ENCODE measurements around the gene RUNX1. TPM values are rescaled to one million over a fixed set of nuclear protein-coding genes. Genes with fewer than 3 reads are reported as not detected.

Gene RUNX1
- total RNA-seq, 2 donors from 2014 or later = 21.3 to 23.0 TPM

GRCh38 chr21:34803782-34804370 lies 245.2 kb downstream of the RUNX1 start:
- intact Hi-C loops (cut with DNase I) = no loop called here
- Histone ChIP-seq H3K27ac (no peak overlapping the region), H3K9ac (ENCODE audit: low read depth in 2 of 2, low read length in 2 of 2) (no peak overlapping the region)

GRCh38 chr21:34802180-34802899 lies 246.8 kb downstream of the RUNX1 start:
- H3K4me3 ChIP-seq = no peak overlapping the region
- intact Hi-C loops (cut with DNase I) = no loop called here
- no peaks in the 10 kb centered on the region for H3K9me3 ChIP-seq
- DNase-seq = no peak
- no peak overlapping the region for H3K9ac ChIP-seq (ENCODE audit: low read depth in 2 of 2, low read length in 2 of 2)
- peak overlapping the region; percentile 24 for H3K27ac ChIP-seq
- no peaks in the 10 kb centered on the region for H3K36me3 ChIP-seq
- TF ChIP-seq CTCF (IDR thresholded peaks at IDR 0.05) = no peak
- H3K27me3 ChIP-seq = no peaks in the 10 kb centered on the region
- H3K4me1 ChIP-seq = peaks cover 2% of the 10 kb centered on the region

More at GRCh38 chr21:34803782-34804370, 245.2 kb downstream of the RUNX1 start:
- DNase-seq = no peak
- H3K27me3 ChIP-seq = no peaks in the 10 kb centered on the region
- no peak overlapping the region for H3K4me3 ChIP-seq
- H3K4me1 ChIP-seq = no peaks in the 10 kb centered on the region
- TF ChIP-seq CTCF (IDR thresholded peaks at IDR 0.05) = no peak
- no peaks in the 10 kb centered on the region for H3K36me3 ChIP-seq
- no peaks in the 10 kb centered on the region for H3K9me3 ChIP-seq

GRCh38 chr21:34801519-34802132 lies 247.5 kb downstream of the RUNX1 start:
- no peak for TF ChIP-seq CTCF (IDR thresholded peaks at IDR 0.05)
- H3K4me3 ChIP-seq = no peak overlapping the region
- H3K4me1 ChIP-seq = peaks cover 5% of the 10 kb centered on the region
- H3K9me3 ChIP-seq = no peaks in the 10 kb centered on the region
- no peaks in the 10 kb centered on the region for H3K27me3 ChIP-seq
- intact Hi-C loops (cut with DNase I) = no loop called here
- H3K9ac ChIP-seq (ENCODE audit: low read depth in 2 of 2, low read length in 2 of 2) = no peak overlapping the region
- DNase-seq = no peak
- H3K36me3 ChIP-seq = no peaks in the 10 kb centered on the region
- H3K27ac ChIP-seq = peak overlapping the region; percentile 24

GRCh38 chr21:34800797-34801518 lies 248.1 kb downstream of the RUNX1 start:
- intact Hi-C loops (cut with DNase I) = no loop called here
- H3K9me3 ChIP-seq = no peaks in the 10 kb centered on the region
- H3K9ac ChIP-seq (ENCODE audit: low read depth in 2 of 2, low read length in 2 of 2) = no peak overlapping the region
- H3K27me3 ChIP-seq = no peaks in the 10 kb centered on the region
- H3K4me1 ChIP-seq = peaks cover 11% of the 10 kb centered on the region
- no peak for TF ChIP-seq CTCF (IDR thresholded peaks at IDR 0.05)
- H3K4me3 ChIP-seq = no peak overlapping the region
- peak overlapping the region; percentile 24 for H3K27ac ChIP-seq
- no peaks in the 10 kb centered on the region for H3K36me3 ChIP-seq
- DNase-seq = no peak

GRCh38 chr21:34799092-34799491 lies 250.0 kb downstream of the RUNX1 start:
- Histone ChIP-seq H3K27me3 (no peaks in the 10 kb centered on the region), H3K4me3 (no peak overlapping the region), H3K4me1 (peaks cover 14% of the 10 kb centered on the region), H3K9ac (ENCODE audit: low read depth in 2 of 2, low read length in 2 of 2) (no peak overlapping the region), H3K9me3 (no peaks in the 10 kb centered on the region), H3K27ac (no peak overlapping the region), H3K36me3 (no peaks in the 10 kb centered on the region)
- no peak for DNase-seq
- intact Hi-C loops (cut with DNase I) = loop anchor here (5.0 kb wide), 1 partner anchor 88 kb away; no protein-coding TSS in a partner anchor
- TF ChIP-seq CTCF (IDR thresholded peaks at IDR 0.05) = no peak
